Measurements from ENCODE around the gene ATG14.

DNA sequence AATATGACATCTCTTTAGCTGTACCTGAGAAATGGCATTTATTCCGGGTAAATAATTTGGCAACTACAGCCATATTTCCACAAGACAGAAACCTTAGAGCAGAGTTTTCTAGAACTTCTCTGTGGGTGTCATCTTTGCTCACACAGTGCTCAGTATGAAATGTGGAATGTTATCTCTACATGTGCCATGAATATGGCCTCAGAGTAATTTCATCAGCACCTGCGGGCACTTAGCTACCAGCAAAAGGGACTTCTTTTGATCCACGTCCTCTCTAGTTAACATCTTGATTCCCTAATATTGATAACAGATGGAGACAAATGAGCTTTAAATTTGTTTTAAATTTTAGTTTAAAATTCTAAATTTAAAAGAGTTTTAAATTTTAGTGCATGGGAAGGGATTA is 2.9 kb upstream of the ATG14 start:
- TF ChIP-seq, protein P1, sequence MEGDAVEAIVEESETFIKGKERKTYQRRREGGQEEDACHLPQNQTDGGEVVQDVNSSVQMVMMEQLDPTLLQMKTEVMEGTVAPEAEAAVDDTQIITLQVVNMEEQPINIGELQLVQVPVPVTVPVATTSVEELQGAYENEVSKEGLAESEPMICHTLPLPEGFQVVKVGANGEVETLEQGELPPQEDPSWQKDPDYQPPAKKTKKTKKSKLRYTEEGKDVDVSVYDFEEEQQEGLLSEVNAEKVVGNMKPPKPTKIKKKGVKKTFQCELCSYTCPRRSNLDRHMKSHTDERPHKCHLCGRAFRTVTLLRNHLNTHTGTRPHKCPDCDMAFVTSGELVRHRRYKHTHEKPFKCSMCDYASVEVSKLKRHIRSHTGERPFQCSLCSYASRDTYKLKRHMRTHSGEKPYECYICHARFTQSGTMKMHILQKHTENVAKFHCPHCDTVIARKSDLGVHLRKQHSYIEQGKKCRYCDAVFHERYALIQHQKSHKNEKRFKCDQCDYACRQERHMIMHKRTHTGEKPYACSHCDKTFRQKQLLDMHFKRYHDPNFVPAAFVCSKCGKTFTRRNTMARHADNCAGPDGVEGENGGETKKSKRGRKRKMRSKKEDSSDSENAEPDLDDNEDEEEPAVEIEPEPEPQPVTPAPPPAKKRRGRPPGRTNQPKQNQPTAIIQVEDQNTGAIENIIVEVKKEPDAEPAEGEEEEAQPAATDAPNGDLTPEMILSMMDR (conservative IDR thresholded peaks at IDR 0.05), result no peak
- no peak for TF ChIP-seq ZFX (IDR thresholded peaks at IDR 0.05)
